ENCODE results near the gene NUP188. TPM values are rescaled to one million over a fixed set of nuclear protein-coding genes. Genes with fewer than 3 reads are reported as not detected.
A peak's percentile ranks its signal among the peaks of the same experiment; 100 is the strongest.

Gene NUP188
- total RNA-seq, 1 donor from 2014 or later = 66.7 TPM

- H3K27ac Mint-ChIP-seq = peak overlapping the region; percentile 81
- H3K4me1 Mint-ChIP-seq = peaks cover 2% of the 10 kb centered on the region
- peaks cover 28% of the 10 kb centered on the region for H3K36me3 Mint-ChIP-seq
- H3K27me3 Mint-ChIP-seq (ENCODE audit: insufficient read depth, low read depth) = peaks cover 7% of the 10 kb centered on the region
- H3K9me3 ChIP-seq (ENCODE audit: low read depth) = no peaks in the 10 kb centered on the region
- peaks cover 13% of the 10 kb centered on the region for H4K20me1 ChIP-seq (ENCODE audit: low read depth)
- H3K79me2 ChIP-seq (ENCODE audit: low read depth) = no peaks in the 10 kb centered on the region
- H3K27me3 ChIP-seq = no peaks in the 10 kb centered on the region
- no peaks in the 10 kb centered on the region for H3K36me3 ChIP-seq
- no peak overlapping the region for H2AFZ ChIP-seq (replicated peaks)
- peak overlapping the region; percentile 38 for H3K4me3 Mint-ChIP-seq
- no peaks in the 10 kb centered on the region for H3K4me1 ChIP-seq
- no peak overlapping the region for H3K9ac ChIP-seq
- H3K4me3 ChIP-seq = no peak overlapping the region
- peak; percentile 86 for DNase-seq (ENCODE audit: low spot score)
- no peaks in the 10 kb centered on the region for H3K9me3 Mint-ChIP-seq
- H3K4me2 ChIP-seq = no peak overlapping the region
- H3F3A ChIP-seq (ENCODE audit: low read depth) = peaks cover 21% of the 10 kb centered on the region
- TF ChIP-seq EZH2phosphoT487 (IDR thresholded peaks at IDR 0.05) (no peak), CTCF (IDR thresholded peaks at IDR 0.05) (peak; percentile 91)
- peak overlapping the region; percentile 68 for H3K27ac ChIP-seq
Measured at GRCh38 chr9:129006328-129007034, 59.0 kb downstream of the NUP188 start.

- no peaks in the 10 kb centered on the region for H3K9me3 Mint-ChIP-seq
- Histone ChIP-seq H3K4me3 (no peak overlapping the region), H3K9ac (no peak overlapping the region), H3K27ac (no peak overlapping the region), H3F3A (ENCODE audit: low read depth) (peaks cover 21% of the 10 kb centered on the region), H2AFZ (replicated peaks) (no peak overlapping the region), H3K27me3 (no peaks in the 10 kb centered on the region), H3K4me2 (no peak overlapping the region), H3K36me3 (no peaks in the 10 kb centered on the region), H3K79me2 (ENCODE audit: low read depth) (no peaks in the 10 kb centered on the region), H3K9me3 (ENCODE audit: low read depth) (no peaks in the 10 kb centered on the region), H4K20me1 (ENCODE audit: low read depth) (peaks cover 20% of the 10 kb centered on the region), H3K4me1 (no peaks in the 10 kb centered on the region)
- peaks cover 4% of the 10 kb centered on the region for H3K4me1 Mint-ChIP-seq
- no peak for DNase-seq (ENCODE audit: low spot score)
- no peak overlapping the region for H3K4me3 Mint-ChIP-seq
- H3K27ac Mint-ChIP-seq = peak overlapping the region; percentile 7
- H3K36me3 Mint-ChIP-seq = peaks cover 25% of the 10 kb centered on the region
- TF ChIP-seq EZH2 (IDR thresholded peaks at IDR 0.05) (no peak), CTCF (IDR thresholded peaks at IDR 0.05) (no peak), EZH2phosphoT487 (IDR thresholded peaks at IDR 0.05) (no peak)
- peaks cover 6% of the 10 kb centered on the region for H3K27me3 Mint-ChIP-seq (ENCODE audit: insufficient read depth, low read depth)
Measured at GRCh38 chr9:129007035-129007765, 59.7 kb downstream of the NUP188 start.

GRCh38 chr9:129007766-129008468 lies 60.4 kb downstream of the NUP188 start:
- Histone ChIP-seq H3K9ac (no peak overlapping the region), H3K36me3 (no peaks in the 10 kb centered on the region), H3K27me3 (no peaks in the 10 kb centered on the region), H3K9me3 (ENCODE audit: low read depth) (no peaks in the 10 kb centered on the region), H3K4me1 (no peaks in the 10 kb centered on the region), H3K4me2 (no peak overlapping the region), H4K20me1 (ENCODE audit: low read depth) (peaks cover 27% of the 10 kb centered on the region), H2AFZ (replicated peaks) (no peak overlapping the region), H3K27ac (no peak overlapping the region), H3K4me3 (no peak overlapping the region), H3K79me2 (ENCODE audit: low read depth) (no peaks in the 10 kb centered on the region), H3F3A (ENCODE audit: low read depth) (peaks cover 21% of the 10 kb centered on the region)
- no peaks in the 10 kb centered on the region for H3K9me3 Mint-ChIP-seq
- no peak for TF ChIP-seq EZH2phosphoT487 (IDR thresholded peaks at IDR 0.05)
- no peak for TF ChIP-seq EZH2 (IDR thresholded peaks at IDR 0.05)
- H3K27me3 Mint-ChIP-seq (ENCODE audit: insufficient read depth, low read depth) = peaks cover 9% of the 10 kb centered on the region
- peaks cover 5% of the 10 kb centered on the region for H3K4me1 Mint-ChIP-seq
- no peak overlapping the region for H3K4me3 Mint-ChIP-seq
- H3K27ac Mint-ChIP-seq = peak overlapping the region; percentile 7
- DNase-seq (ENCODE audit: low spot score) = no peak
- H3K36me3 Mint-ChIP-seq = peaks cover 18% of the 10 kb centered on the region
